Measurements from ENCODE around the gene BRIP1. TPM values are rescaled to one million over a fixed set of nuclear protein-coding genes. Genes with fewer than 3 reads are reported as not detected.
"Not testable (repeated sequence)": the region's sequence is repeated elsewhere in the genome, so short reads cannot be mapped to it uniquely, and the experiment has no call there.

The BRIP1 gene
- total RNA-seq, 2 experiments from 2014 or later = 20.1 TPM

- H3K27me3 Mint-ChIP-seq = no peaks in the 10 kb centered on the region
- H3K9me3 Mint-ChIP-seq = no peaks in the 10 kb centered on the region
- H3K4me3 Mint-ChIP-seq = no peak overlapping the region
- POLR2A ChIA-PET = interaction anchor here (2.2 kb wide), 1 partner anchor 16 kb away, joined by 9 read pairs; the partner anchor contains the start of gene BRIP1
- no peaks in the 10 kb centered on the region for H3K4me1 Mint-ChIP-seq
- DNase-seq = no peak
- no peak for ATAC-seq (ENCODE audit: low read depth)
- H3K27ac Mint-ChIP-seq = no peak overlapping the region
- peaks cover 11% of the 10 kb centered on the region for H3K36me3 Mint-ChIP-seq
Measured at GRCh38 chr17:61878984-61879612, 15.8 kb upstream of the BRIP1 start.

DNA sequence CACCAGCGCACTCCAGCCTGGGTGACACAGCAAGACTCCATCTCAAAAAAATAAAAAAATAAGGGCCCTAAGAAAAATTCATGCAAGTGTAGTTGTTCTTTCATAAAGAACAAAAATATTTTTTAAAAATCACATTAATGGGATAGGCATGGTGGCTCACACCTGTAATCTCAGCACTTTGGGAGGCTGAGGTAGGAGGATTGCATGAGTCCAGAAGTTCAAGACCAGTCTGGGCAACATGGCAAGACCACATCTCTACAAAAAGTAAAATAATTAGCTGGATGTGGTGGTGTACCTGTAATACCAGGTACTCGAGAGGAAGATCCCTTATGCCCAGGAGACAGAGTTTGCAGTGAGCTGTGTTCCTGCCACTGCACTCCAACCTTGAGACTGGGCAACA, 15.2 kb upstream of the BRIP1 start:
- H3K27ac Mint-ChIP-seq = no peak overlapping the region
- no peak for ATAC-seq (ENCODE audit: low read depth)
- no peaks in the 10 kb centered on the region for H3K4me1 Mint-ChIP-seq
- peaks cover 12% of the 10 kb centered on the region for H3K36me3 Mint-ChIP-seq
- POLR2A ChIA-PET = no interaction called here
- no peaks in the 10 kb centered on the region for H3K9me3 Mint-ChIP-seq
- no peaks in the 10 kb centered on the region for H3K27me3 Mint-ChIP-seq
- H3K4me3 Mint-ChIP-seq = no peak overlapping the region
- DNase-seq = no peak

DNA sequence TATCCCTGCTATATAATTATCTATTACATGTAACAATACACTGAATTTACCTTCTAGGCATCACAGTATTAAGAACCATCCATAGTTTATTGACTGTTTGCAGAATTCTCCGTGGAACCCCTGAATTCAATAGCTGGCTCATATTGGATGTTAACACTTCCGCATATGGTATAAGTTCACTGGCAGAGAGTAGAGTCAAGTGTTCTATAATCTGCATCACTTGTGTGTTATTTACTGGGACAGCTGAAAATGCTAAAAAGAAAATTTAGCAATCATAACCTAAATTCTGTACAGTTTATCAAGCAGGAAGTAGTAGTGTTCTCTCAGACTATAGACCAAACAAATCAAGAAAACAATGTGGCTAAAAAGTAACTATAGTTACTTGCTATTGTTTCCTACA, 14.5 kb upstream of the BRIP1 start:
- Mint-ChIP-seq H3K27ac (no peak overlapping the region), H3K36me3 (peaks cover 14% of the 10 kb centered on the region), H3K9me3 (no peaks in the 10 kb centered on the region)

DNA sequence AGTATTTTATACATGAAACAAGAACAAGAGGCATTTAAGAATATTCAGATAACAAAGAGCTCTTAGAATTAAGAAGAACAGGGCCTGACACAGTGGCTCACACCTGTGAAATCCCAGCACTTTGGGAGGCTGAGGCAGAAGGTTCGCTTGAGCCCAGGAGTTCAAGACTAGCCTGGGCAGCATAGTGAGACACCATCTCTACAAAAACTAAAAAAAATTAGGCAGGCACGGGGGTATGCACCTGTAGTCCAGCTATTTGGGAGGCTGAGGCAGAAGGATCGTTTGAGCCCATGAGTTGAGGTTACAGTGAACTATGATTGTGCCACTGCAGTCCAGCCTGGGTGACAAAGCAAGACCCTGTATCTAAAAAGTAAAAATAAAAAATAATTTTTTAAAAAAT, 12.5 kb upstream of the BRIP1 start:
- POLR2A ChIA-PET = no interaction called here
- ATAC-seq (ENCODE audit: low read depth) = no peak
- no peaks in the 10 kb centered on the region for H3K27me3 Mint-ChIP-seq

More for the DNA sequence above, 14.5 kb upstream of the BRIP1 start:
- no peak overlapping the region for H3K4me3 Mint-ChIP-seq
- no peaks in the 10 kb centered on the region for H3K4me1 Mint-ChIP-seq
- POLR2A ChIA-PET = no interaction called here
- no peaks in the 10 kb centered on the region for H3K27me3 Mint-ChIP-seq
- ATAC-seq (ENCODE audit: low read depth) (no peak), DNase-seq (no peak)

DNA sequence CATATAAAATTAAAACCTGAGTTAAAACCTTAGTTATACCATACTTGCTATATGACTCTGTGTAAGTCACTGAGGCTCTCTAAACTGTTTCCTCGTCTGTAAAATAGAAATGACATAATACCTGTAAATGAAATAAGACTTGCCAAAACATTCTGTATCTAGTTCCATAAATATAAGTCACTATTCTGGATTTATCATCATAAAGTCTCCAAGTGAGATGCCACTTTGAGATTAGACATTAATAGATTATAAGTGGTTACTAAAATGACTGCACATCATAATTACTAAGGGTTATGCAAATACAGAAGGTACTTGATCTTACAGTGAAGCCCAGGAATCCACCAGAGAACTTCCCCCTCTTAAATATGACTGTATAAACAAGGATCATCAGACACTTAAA, 12.0 kb upstream of the BRIP1 start:
- no peak for ATAC-seq (ENCODE audit: low read depth)
- Mint-ChIP-seq H3K27ac (no peak overlapping the region), H3K27me3 (no peaks in the 10 kb centered on the region), H3K9me3 (no peaks in the 10 kb centered on the region), H3K36me3 (peaks cover 14% of the 10 kb centered on the region), H3K4me1 (no peaks in the 10 kb centered on the region), H3K4me3 (no peak overlapping the region)
- POLR2A ChIA-PET = no interaction called here
- DNase-seq = no peak

More for the DNA sequence above, 12.5 kb upstream of the BRIP1 start:
- peaks cover 14% of the 10 kb centered on the region for H3K36me3 Mint-ChIP-seq
- no peak overlapping the region for H3K4me3 Mint-ChIP-seq
- DNase-seq = no peak
- no peaks in the 10 kb centered on the region for H3K9me3 Mint-ChIP-seq
- no peaks in the 10 kb centered on the region for H3K4me1 Mint-ChIP-seq
- H3K27ac Mint-ChIP-seq = no peak overlapping the region

DNA sequence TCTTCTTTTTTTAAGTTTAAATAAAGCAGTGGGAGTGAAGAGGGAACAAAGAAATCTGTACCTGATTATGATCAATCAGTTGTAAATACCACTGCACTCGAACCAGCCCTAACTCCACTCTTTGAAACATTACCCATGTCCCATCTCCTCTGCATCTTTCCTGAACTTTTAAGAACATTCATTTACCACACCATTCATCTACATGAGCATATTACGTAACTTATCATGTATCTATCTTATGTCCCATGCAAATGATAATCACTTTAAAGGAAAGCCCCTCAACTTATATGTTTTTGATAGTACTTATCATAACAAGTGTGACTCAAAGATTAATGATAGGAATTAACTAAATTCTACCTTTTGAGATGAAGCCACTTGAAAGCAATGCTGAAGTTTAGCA, 10.7 kb upstream of the BRIP1 start:
- H3K36me3 Mint-ChIP-seq = peaks cover 14% of the 10 kb centered on the region
- no peaks in the 10 kb centered on the region for H3K9me3 Mint-ChIP-seq
- no peak for DNase-seq
- H3K27me3 Mint-ChIP-seq = no peaks in the 10 kb centered on the region
- POLR2A ChIA-PET = interaction anchor here (0.6 to 1.6 kb wide), 2 partner anchors 11 kb away, joined by 4 to 5 read pairs; partner anchors contain the start of gene BRIP1
- H3K4me3 Mint-ChIP-seq = no peak overlapping the region
- no peak overlapping the region for H3K27ac Mint-ChIP-seq
- no peak for ATAC-seq (ENCODE audit: low read depth)
- no peaks in the 10 kb centered on the region for H3K4me1 Mint-ChIP-seq

DNA sequence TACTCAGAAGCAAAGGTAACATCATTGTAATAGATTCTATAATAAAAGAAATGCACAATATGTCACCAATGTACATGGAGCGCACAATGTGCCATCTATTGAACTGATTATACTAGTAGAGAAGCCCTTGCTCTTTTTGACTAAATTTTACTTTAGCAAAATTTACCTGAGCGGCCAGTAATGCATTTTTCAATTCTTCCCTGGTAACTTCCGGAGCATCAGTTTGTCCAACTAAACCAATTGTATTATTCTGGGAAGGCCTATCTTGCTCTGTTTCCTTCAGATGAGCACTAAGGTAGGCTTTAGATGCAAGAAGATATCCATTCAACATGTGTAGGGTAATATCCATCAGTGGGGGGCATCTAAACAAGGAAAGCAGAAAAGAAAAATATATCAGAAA, 8.8 kb upstream of the BRIP1 start:
- H3K4me3 Mint-ChIP-seq = no peak overlapping the region
- ATAC-seq (ENCODE audit: low read depth) = no peak

DNA sequence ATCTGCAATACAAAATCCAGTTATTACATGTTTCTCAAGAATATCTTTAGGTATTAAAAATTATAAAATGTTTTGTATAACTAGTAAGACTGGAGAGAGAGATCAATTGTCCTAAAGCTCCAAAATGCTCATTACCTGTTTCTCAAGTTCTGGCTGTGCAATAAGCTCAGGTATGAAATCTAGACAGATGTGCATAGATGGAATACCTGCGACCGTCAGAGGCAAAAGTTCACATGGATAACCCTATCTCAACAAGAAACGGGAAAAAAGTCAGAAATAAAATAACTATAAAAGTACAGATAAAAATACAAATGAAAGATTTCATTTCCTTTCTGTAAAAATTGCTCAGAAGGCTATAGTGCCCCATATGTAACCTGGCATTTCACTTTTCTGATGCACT, 5.8 kb upstream of the BRIP1 start:
- H3K27ac Mint-ChIP-seq = no peak overlapping the region
- H3K36me3 Mint-ChIP-seq = peaks cover 11% of the 10 kb centered on the region
- no peak overlapping the region for H3K4me3 Mint-ChIP-seq
- H3K4me1 Mint-ChIP-seq = no peaks in the 10 kb centered on the region
- ATAC-seq (ENCODE audit: low read depth) (no peak), DNase-seq (no peak)
- no peaks in the 10 kb centered on the region for H3K27me3 Mint-ChIP-seq
- no peaks in the 10 kb centered on the region for H3K9me3 Mint-ChIP-seq
- POLR2A ChIA-PET = no interaction called here

More for the DNA sequence above, 8.8 kb upstream of the BRIP1 start:
- POLR2A ChIA-PET = no interaction called here
- Mint-ChIP-seq H3K36me3 (peaks cover 15% of the 10 kb centered on the region), H3K9me3 (no peaks in the 10 kb centered on the region), H3K4me1 (no peaks in the 10 kb centered on the region), H3K27ac (no peak overlapping the region), H3K27me3 (no peaks in the 10 kb centered on the region)
- DNase-seq = no peak

DNA sequence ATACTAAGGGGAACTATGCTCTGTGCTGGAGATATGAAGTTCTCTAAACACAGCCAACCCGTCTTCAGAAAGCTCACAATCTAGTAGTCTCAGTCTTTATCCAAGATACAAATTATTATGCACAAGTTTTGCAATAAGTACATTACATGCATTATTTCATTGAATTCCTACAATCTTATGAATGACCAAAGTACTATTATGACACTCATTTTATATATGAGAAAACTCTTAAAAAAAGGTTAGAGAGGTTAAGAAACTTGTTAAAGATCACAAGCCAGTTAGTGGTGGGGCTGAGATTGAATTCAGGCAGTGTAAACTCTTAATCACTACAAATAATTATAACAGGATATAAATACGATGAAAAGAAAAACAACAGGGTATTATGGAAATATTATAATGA, 4.7 kb upstream of the BRIP1 start:
- Mint-ChIP-seq H3K27me3 (no peaks in the 10 kb centered on the region), H3K4me3 (no peak overlapping the region), H3K36me3 (peaks cover 9% of the 10 kb centered on the region), H3K9me3 (no peaks in the 10 kb centered on the region), H3K27ac (no peak overlapping the region), H3K4me1 (peaks cover 6% of the 10 kb centered on the region)
- POLR2A ChIA-PET = no interaction called here
- DNase-seq = no peak
- no peak for ATAC-seq (ENCODE audit: low read depth)

DNA sequence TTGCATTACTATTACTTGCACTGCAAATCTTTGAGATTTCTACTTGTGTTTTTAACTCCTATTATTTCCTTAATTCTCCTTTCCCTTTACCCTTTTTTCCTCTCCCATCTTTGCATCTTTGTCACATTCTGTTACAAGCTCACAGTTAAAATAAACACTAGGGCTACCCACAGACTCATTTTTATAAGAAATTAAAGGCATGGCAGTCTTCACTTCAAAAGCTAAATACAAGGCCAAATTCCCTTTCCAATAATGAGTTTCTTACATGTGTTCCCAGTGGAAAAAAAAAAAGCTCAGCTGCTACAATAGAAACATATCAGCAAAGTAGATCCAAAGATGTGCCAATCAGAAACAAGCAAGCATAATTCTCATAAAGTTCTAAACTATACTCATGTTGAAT, 3.7 kb upstream of the BRIP1 start:
- Mint-ChIP-seq H3K9me3 (no peaks in the 10 kb centered on the region), H3K27ac (no peak overlapping the region), H3K4me1 (peaks cover 8% of the 10 kb centered on the region), H3K27me3 (no peaks in the 10 kb centered on the region), H3K36me3 (peaks cover 8% of the 10 kb centered on the region), H3K4me3 (no peak overlapping the region)
- POLR2A ChIA-PET = no interaction called here
- no peak for DNase-seq
- no peak for ATAC-seq (ENCODE audit: low read depth)

GRCh38 chr17:61863801-61864126, 436 bp upstream of the BRIP1 start:
- no peaks in the 10 kb centered on the region for H3K27me3 Mint-ChIP-seq
- no peaks in the 10 kb centered on the region for H3K9me3 Mint-ChIP-seq
- peak overlapping the region; percentile 96 for H3K4me3 Mint-ChIP-seq
- H3K4me1 Mint-ChIP-seq = peaks cover 25% of the 10 kb centered on the region
- POLR2A ChIA-PET = interaction anchor here (0.6 to 3.2 kb wide), 14 partner anchors 9 to 1251 kb away, joined by 3 to 29 read pairs (median 4); partner anchors contain the start of genes INTS2 and MED13
- no peak for DNase-seq
- H3K27ac Mint-ChIP-seq = peak overlapping the region; percentile 95
- peak; percentile 2 for ATAC-seq (ENCODE audit: low read depth)
- H3K36me3 Mint-ChIP-seq = peaks cover 9% of the 10 kb centered on the region

- peak overlapping the region; percentile 96 for H3K4me3 Mint-ChIP-seq
- H3K36me3 Mint-ChIP-seq = peaks cover 8% of the 10 kb centered on the region
- no peak for DNase-seq
- ATAC-seq (ENCODE audit: low read depth) = no peak
- peaks cover 26% of the 10 kb centered on the region for H3K4me1 Mint-ChIP-seq
- H3K27ac Mint-ChIP-seq = peak overlapping the region; percentile 95
- no peaks in the 10 kb centered on the region for H3K9me3 Mint-ChIP-seq
- no peaks in the 10 kb centered on the region for H3K27me3 Mint-ChIP-seq
- POLR2A ChIA-PET = interaction anchor here (0.5 to 3.2 kb wide), 10 partner anchors 8 to 247 kb away, joined by 3 to 29 read pairs (median 3); partner anchors contain the start of genes INTS2 and MED13
Measured at GRCh38 chr17:61862105-61862574, 1.2 kb downstream of the BRIP1 start.

DNA sequence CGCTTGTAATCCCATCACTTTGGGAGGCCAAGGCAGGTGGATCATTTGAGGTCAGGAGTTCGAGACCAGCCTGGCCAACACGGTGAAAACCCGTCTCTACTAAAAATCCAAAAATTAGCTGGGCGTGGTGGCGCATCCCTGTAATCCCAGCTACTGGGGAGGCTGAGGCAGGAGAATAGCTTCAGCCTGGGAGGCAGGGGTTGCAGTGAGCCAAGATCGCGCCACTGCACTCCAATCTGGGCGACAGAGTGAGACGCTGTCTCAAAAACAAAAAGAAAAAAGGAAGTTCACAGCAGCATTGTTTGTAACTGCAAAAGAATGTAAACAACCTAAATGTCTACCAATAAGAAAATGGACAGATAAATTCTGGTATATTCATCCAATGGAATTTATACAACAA, 2.9 kb downstream of the BRIP1 start:
- Mint-ChIP-seq H3K4me1 (peaks cover 31% of the 10 kb centered on the region), H3K36me3 (peaks cover 15% of the 10 kb centered on the region)
- POLR2A ChIA-PET; ATAC-seq (ENCODE audit: low read depth); DNase-seq; H3K27ac Mint-ChIP-seq; H3K4me3 Mint-ChIP-seq; H3K27me3 Mint-ChIP-seq; H3K9me3 Mint-ChIP-seq: not testable (repeated sequence)

DNA sequence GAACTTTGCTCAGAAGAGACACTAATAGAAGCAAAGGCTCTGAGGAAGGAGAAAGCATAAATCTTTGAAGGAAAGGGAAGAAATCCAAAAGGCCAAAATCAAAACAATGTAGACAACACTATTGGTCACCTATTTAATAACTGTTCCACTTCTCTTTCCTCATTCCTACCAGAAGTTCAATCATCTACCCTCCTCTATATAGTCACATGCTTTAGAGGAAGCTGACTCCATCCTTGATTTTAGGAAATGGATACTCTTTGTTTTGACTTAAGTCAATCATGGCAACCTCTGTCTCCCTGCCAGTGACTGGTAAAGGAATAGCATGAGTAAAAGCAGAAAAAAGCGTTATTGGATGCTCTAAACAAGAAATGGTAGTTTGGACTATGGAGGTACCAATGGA, 7.3 kb downstream of the BRIP1 start:
- DNase-seq = no peak
- Mint-ChIP-seq H3K36me3 (peaks cover 41% of the 10 kb centered on the region), H3K27me3 (no peaks in the 10 kb centered on the region), H3K9me3 (no peaks in the 10 kb centered on the region), H3K27ac (no peak overlapping the region), H3K4me3 (no peak overlapping the region), H3K4me1 (peaks cover 25% of the 10 kb centered on the region)
- POLR2A ChIA-PET = no interaction called here
- ATAC-seq (ENCODE audit: low read depth) = no peak
